Upper lobe of left lung (tissue), 6 donors: ENCODE results near the gene CELA2B. TPM values are rescaled to one million over a fixed set of nuclear protein-coding genes. Genes with fewer than 3 reads are reported as not detected.
"Not testable (repeated sequence)": the region's sequence is repeated elsewhere in the genome, so short reads cannot be mapped to it uniquely, and the experiment has no call there.

Source experiments
- ATAC-seq, 2 donors: fragments of 200-7000 bp; cut with Tn5 transposase; one replicate each; pipeline ENCODE4 v1.9.1; 2022; ENCODE audit warnings: mild to moderate bottlenecking in 2 of 2, moderate library complexity in 2 of 2; ENCODE audit not compliant: low FRiP score in 2 of 2
- DNase-seq, 2 donors: peaks; one replicate each; pipeline ENCODE4 v3.0.0-alpha.2; 2019 to 2020
- H3K27ac ChIP-seq, 4 donors: fragments of 200-600 bp; sonication (generic); one replicate each; pipeline ENCODE4 v1.5.1; 2016 to 2019
- H3K27me3 ChIP-seq, 4 donors: fragments of 200-600 bp; sonication (generic); one replicate each; pipeline ENCODE4 v1.5.1; 2017 to 2019
- H3K36me3 ChIP-seq, 4 donors: fragments of 200-600 bp; sonication (generic); one replicate each; pipeline ENCODE4 v1.5.1; 2016 to 2019
- H3K4me1 ChIP-seq, 4 donors: fragments of 200-600 bp; sonication (generic); one replicate each; pipeline ENCODE4 v1.5.1; 2018 to 2019
- H3K4me3 ChIP-seq, 4 donors: fragments of 200-600 bp; sonication (generic); one replicate each; pipeline ENCODE4 v1.5.1; 2017 to 2019; ENCODE audit warnings: mild to moderate bottlenecking in 2 of 4, moderate library complexity in 1 of 4
- H3K9me3 ChIP-seq, 4 donors: fragments of 200-600 bp; sonication (generic); one replicate each; pipeline ENCODE4 v1.5.1; 2018 to 2019
- CTCF ChIP-seq, 6 experiments: fragments of 450-650 bp in 4 of 6; fragments of 200-600 bp in 2 of 6; sonication (generic) in 2 of 6; IDR thresholded peaks; one replicate each; pipeline ENCODE4 v1.5.1; 2016 to 2019; ENCODE audit warnings: antibody characterized with exemption in 6 of 6
- EP300 ChIP-seq, 4 donors: sonication (generic); formaldehyde crosslinking; IDR thresholded peaks; one replicate each; pipeline ENCODE4 v1.5.1; 2017; ENCODE audit warnings: antibody characterized with exemption in 4 of 4, control low read depth in 2 of 4
- POLR2A ChIP-seq, 4 donors: fragments of 450-650 bp; IDR thresholded peaks; one replicate each; pipeline ENCODE4 v1.5.1; 2016 to 2017; ENCODE audit warnings: antibody characterized with exemption in 4 of 4, mild to moderate bottlenecking in 2 of 4
- POLR2AphosphoS5 ChIP-seq, 2 donors: sonication (generic); formaldehyde crosslinking; IDR thresholded peaks; one replicate each; pipeline ENCODE4 v1.5.1; 2017; ENCODE audit warnings: antibody characterized with exemption in 2 of 2
- WGBS, 2 donors: methylation state at CpG; one replicate each; pipeline ENCODE4 v1.1.5; 2017 to 2018; 5-methylcytosine and 5-hydroxymethylcytosine counted together
- total RNA-seq, 6 donors: library from RNA; depleted of rRNA in 4 of 6; stranded (reverse); fragments of >200 nt in 4 of 6; gene quantifications; one replicate each; pipeline versions ENCODE4 v1.1.0 to v1.2.1, GENCODE V29; 2016 to 2021
- donor health status: DM: no; HTN: no; CAD: no; lungs with moderate emphysema.
- donor health status: DM: no; HTN: yes; CAD: no; lungs with severe emphysema.

Gene CELA2B
- total RNA-seq, 6 donors from 2014 or later: 0.91 to 1.8 (median 1.3) TPM; not detected in 3

GRCh38 chr1:15510611-15511405 lies 34.9 kb downstream of the CELA2B start:
- Histone ChIP-seq H3K4me1 (peaks cover 0 to 3% (median 0%) of the 10 kb centered on the region in 4 donors), H3K27ac (no peak overlapping the region), H3K27me3 (no peaks in the 10 kb centered on the region), H3K36me3 (peaks cover 0 to 19% (median 12%) of the 10 kb centered on the region in 4 donors), H3K4me3 (no peak overlapping the region), H3K9me3 (no peaks in the 10 kb centered on the region)
- TF ChIP-seq POLR2A (IDR thresholded peaks at IDR 0.05) (no peak), EP300 (IDR thresholded peaks at IDR 0.05) (no peak), POLR2AphosphoS5 (IDR thresholded peaks at IDR 0.05) (no peak), CTCF (IDR thresholded peaks at IDR 0.05) (no peak)
- ATAC-seq: no peak
- peak in 1 of 2 donors; percentile 4 for DNase-seq
- WGBS, 2 donors: 90 to 93% methylated on average over 8 of the region's 8 CpGs

GRCh38 chr1:15513192-15513591 lies 37.3 kb downstream of the CELA2B start:
- no peaks in the 10 kb centered on the region for H3K27me3 ChIP-seq
- no peak for DNase-seq
- peaks cover 0 to 22% (median 6%) of the 10 kb centered on the region in 4 donors for H3K36me3 ChIP-seq
- H3K4me3 ChIP-seq: no peak overlapping the region
- no peak overlapping the region for H3K27ac ChIP-seq
- 84 to 87% methylated on average over 4 of the region's 4 CpGs for WGBS, 2 donors
- peaks cover 0 to 3% (median 0%) of the 10 kb centered on the region in 4 donors for H3K4me1 ChIP-seq
- H3K9me3 ChIP-seq: no peaks in the 10 kb centered on the region
- TF ChIP-seq CTCF (IDR thresholded peaks at IDR 0.05): no peak
- TF ChIP-seq POLR2A (IDR thresholded peaks at IDR 0.05): no peak
- no peak for TF ChIP-seq EP300 (IDR thresholded peaks at IDR 0.05)
- ATAC-seq: no peak

GRCh38 chr1:15513919-15514318 lies 38.0 kb downstream of the CELA2B start:
- ATAC-seq (no peak), DNase-seq (peak in 1 of 2 donors; percentile 0)
- 92 to 96% methylated on average over 3 of the region's 3 CpGs for WGBS, 2 donors
- Histone ChIP-seq H3K27me3 (no peaks in the 10 kb centered on the region), H3K4me3 (no peak overlapping the region), H3K4me1 (peaks cover 0 to 3% (median 0%) of the 10 kb centered on the region in 4 donors), H3K9me3 (no peaks in the 10 kb centered on the region), H3K36me3 (peaks cover 0 to 22% (median 6%) of the 10 kb centered on the region in 4 donors), H3K27ac (no peak overlapping the region)
- no peak for TF ChIP-seq CTCF (IDR thresholded peaks at IDR 0.05)

DNA sequence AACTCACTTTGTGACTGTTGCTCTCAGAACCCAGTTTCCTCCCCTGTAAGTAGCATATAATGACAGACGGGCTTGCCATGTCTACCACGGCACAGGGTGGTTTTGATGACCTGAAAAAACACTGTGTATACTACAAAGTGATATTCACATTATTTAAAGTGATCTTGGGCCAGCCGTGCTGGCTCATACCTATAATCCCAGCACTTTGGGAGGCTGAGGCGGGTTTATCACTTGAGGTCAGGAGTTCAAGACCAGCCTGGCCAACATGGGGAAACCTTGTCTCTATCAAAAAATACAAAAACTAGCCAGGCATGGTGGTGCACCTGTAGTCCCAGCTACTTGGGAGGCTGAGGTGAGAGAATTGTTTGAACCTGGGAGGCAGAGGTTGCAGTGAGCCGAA lies 38.7 kb downstream of the CELA2B start:
- H3K27ac ChIP-seq, H3K9me3 ChIP-seq, H3K4me1 ChIP-seq, H3K27me3 ChIP-seq, ATAC-seq, DNase-seq, H3K4me3 ChIP-seq: not testable (repeated sequence)
- 92 to 97% methylated on average over 5 of the region's 5 CpGs for WGBS, 2 donors
- peaks cover 0 to 22% (median 6%) of the 10 kb centered on the region in 4 donors for H3K36me3 ChIP-seq

GRCh38 chr1:15515022-15515663 lies 39.2 kb downstream of the CELA2B start:
- no peak for DNase-seq
- no peak for ATAC-seq
- no peak for TF ChIP-seq POLR2AphosphoS5 (IDR thresholded peaks at IDR 0.05)
- TF ChIP-seq CTCF (IDR thresholded peaks at IDR 0.05): no peak
- TF ChIP-seq EP300 (IDR thresholded peaks at IDR 0.05): no peak
- TF ChIP-seq POLR2A (IDR thresholded peaks at IDR 0.05): no peak
- H3K27ac ChIP-seq: no peak overlapping the region
- 46 to 55% methylated on average over 2 of the region's 2 CpGs for WGBS, 2 donors
- H3K27me3 ChIP-seq: no peaks in the 10 kb centered on the region
- no peaks in the 10 kb centered on the region for H3K9me3 ChIP-seq
- H3K36me3 ChIP-seq: peaks cover 0 to 22% (median 6%) of the 10 kb centered on the region in 4 donors
- H3K4me3 ChIP-seq: no peak overlapping the region
- H3K4me1 ChIP-seq: peaks cover 0 to 3% (median 0%) of the 10 kb centered on the region in 4 donors
